HEK293 (cell line): ENCODE measurements around the gene COPB1.

ENCODE experiments used
- CTCF ChIA-PET: fragments of 350-600 bp; formaldehyde crosslinking; extraction: SDS; loops from one replicate; lab custom pipeline; 2021; ENCODE audit warnings: antibody characterized with exemption; lab: Yijun Ruan, JAX
- POLR2A ChIA-PET: fragments of 300-600 bp; formaldehyde crosslinking; extraction: SDS; loops from one replicate; lab custom pipeline; 2020; ENCODE audit warnings: antibody characterized with exemption, inconsistent platforms; lab: Yijun Ruan, JAX
- H3K27ac ChIP-seq: fragments of 200-500 bp; sonication (Bioruptor generic); 2 replicates; pipeline ENCODE4 v1.5.1; 2014; ENCODE audit warnings: low read depth, low read length, control low read depth, inconsistent platforms; ENCODE audit errors: extremely low read depth
- H3K36me3 ChIP-seq, 2 experiments: fragments of 200-500 bp in 1 of 2; sonication (Bioruptor generic) in 1 of 2; 1 replicate in 1 of 2; 2 replicates in 1 of 2; pipeline ENCODE4 v1.5.1; 2014 to 2017; ENCODE audit warnings: inconsistent platforms in 2 of 2, low read length in 2 of 2; ENCODE audit not compliant: control insufficient read depth in 2 of 2, insufficient read depth in 1 of 2
- H3K4me1 ChIP-seq: fragments of 200-500 bp; sonication (Bioruptor generic); 2 replicates; pipeline ENCODE4 v1.5.1; 2014; ENCODE audit warnings: mild to moderate bottlenecking, low read length, inconsistent platforms; ENCODE audit not compliant: control insufficient read depth, insufficient read depth
- H3K4me3 ChIP-seq: 2 replicates; pipeline ENCODE4 v1.5.1; 2011; ENCODE audit warnings: low read depth, mild to moderate bottlenecking, control low read depth, low read length, moderate library complexity
- H3K9me3 ChIP-seq: fragments of 200-500 bp; sonication (Bioruptor generic); 2 replicates; pipeline ENCODE4 v1.5.1; 2014; ENCODE audit warnings: low read depth, low read length, inconsistent platforms; ENCODE audit not compliant: control insufficient read depth, insufficient read depth
- BCL11A ChIP-seq: fragments of 450-650 bp; formaldehyde crosslinking; IDR thresholded peaks from 2 replicates; pipeline ENCODE4 v1.5.1; 2016; ENCODE audit warnings: low read depth, missing biosample characterization, missing genetic modification characterization
- BCL6B ChIP-seq: fragments of 450-650 bp; formaldehyde crosslinking; IDR thresholded peaks from 2 replicates; pipeline ENCODE4 v1.5.1; 2017; ENCODE audit warnings: missing biosample characterization, missing genetic modification characterization
- GFI1B ChIP-seq: fragments of 450-650 bp; formaldehyde crosslinking; IDR thresholded peaks from 2 replicates; pipeline ENCODE4 v1.5.1; 2016; ENCODE audit warnings: missing biosample characterization, missing genetic modification characterization
- HOXC10 ChIP-seq: sonication (generic); formaldehyde crosslinking; IDR thresholded peaks from 2 replicates; pipeline ENCODE4 v1.8.1; 2023; ENCODE audit warnings: mild to moderate bottlenecking, missing genetic modification reagents
- KLF10 ChIP-seq: fragments of 450-650 bp; IDR thresholded peaks from 2 replicates; pipeline ENCODE4 v1.5.1; 2018; ENCODE audit warnings: missing biosample characterization, mild to moderate bottlenecking, missing genetic modification characterization
- KLF16 ChIP-seq: fragments of 450-650 bp; formaldehyde crosslinking; IDR thresholded peaks from 2 replicates; pipeline ENCODE4 v1.5.1; 2017; ENCODE audit warnings: missing biosample characterization, missing genetic modification characterization
- SP3 ChIP-seq: fragments of 450-650 bp; formaldehyde crosslinking; IDR thresholded peaks from 2 replicates; pipeline ENCODE4 v1.5.1; 2016; ENCODE audit warnings: missing biosample characterization, missing genetic modification characterization
- YY2 ChIP-seq: fragments of 450-650 bp; formaldehyde crosslinking; IDR thresholded peaks from 2 replicates; pipeline ENCODE4 v1.5.1; 2016; ENCODE audit warnings: missing biosample characterization, missing genetic modification characterization
- ZBTB1 ChIP-seq: fragments of 450-650 bp; formaldehyde crosslinking; IDR thresholded peaks from 2 replicates; pipeline ENCODE4 v1.5.1; 2016; ENCODE audit warnings: missing biosample characterization, missing genetic modification characterization
- ZBTB6 ChIP-seq: fragments of 450-650 bp; formaldehyde crosslinking; IDR thresholded peaks from 2 replicates; pipeline ENCODE4 v1.5.1; 2017; ENCODE audit warnings: missing biosample characterization, missing genetic modification characterization
- ZFP69B ChIP-seq: fragments of 450-650 bp; formaldehyde crosslinking; IDR thresholded peaks from 2 replicates; pipeline ENCODE4 v1.5.1; 2016; ENCODE audit warnings: missing biosample characterization, missing genetic modification characterization
- ZNF114 ChIP-seq: fragments of 450-650 bp; formaldehyde crosslinking; IDR thresholded peaks from 2 replicates; pipeline ENCODE4 v1.5.0; 2017; ENCODE audit warnings: missing biosample characterization, missing genetic modification characterization
- ZNF132 ChIP-seq: fragments of 450-650 bp; formaldehyde crosslinking; IDR thresholded peaks from 2 replicates; pipeline ENCODE4 v1.5.1; 2017; ENCODE audit warnings: missing biosample characterization, missing genetic modification characterization, borderline replicate concordance
- ZNF174 ChIP-seq: fragments of 450-650 bp; formaldehyde crosslinking; IDR thresholded peaks from 2 replicates; pipeline ENCODE4 v1.5.0; 2017; ENCODE audit warnings: missing biosample characterization, mild to moderate bottlenecking, missing genetic modification characterization
- ZNF2 ChIP-seq: fragments of 450-650 bp; formaldehyde crosslinking; IDR thresholded peaks from 2 replicates; pipeline ENCODE4 v1.5.1; 2016; ENCODE audit warnings: missing biosample characterization, missing genetic modification characterization
- ZNF202 ChIP-seq: fragments of 450-650 bp; formaldehyde crosslinking; IDR thresholded peaks from 2 replicates; pipeline ENCODE4 v1.5.1; 2016; ENCODE audit warnings: missing biosample characterization, missing genetic modification characterization, borderline replicate concordance
- ZNF37A ChIP-seq: fragments of 450-650 bp; IDR thresholded peaks from 2 replicates; pipeline ENCODE4 v1.5.1; 2018; ENCODE audit warnings: missing biosample characterization, missing genetic modification characterization
- ZNF416 ChIP-seq: fragments of 450-650 bp; formaldehyde crosslinking; IDR thresholded peaks from 2 replicates; pipeline ENCODE4 v1.5.1; 2016; ENCODE audit warnings: missing biosample characterization, missing genetic modification characterization
- ZNF433 ChIP-seq: fragments of 450-650 bp; formaldehyde crosslinking; IDR thresholded peaks from 2 replicates; pipeline ENCODE4 v1.5.1; 2016; ENCODE audit warnings: missing biosample characterization, missing genetic modification characterization, low read depth
- ZNF510 ChIP-seq: fragments of 450-650 bp; formaldehyde crosslinking; IDR thresholded peaks from 2 replicates; pipeline ENCODE4 v1.5.1; 2018; ENCODE audit warnings: mild to moderate bottlenecking, missing genetic modification characterization, missing biosample characterization; ENCODE audit not compliant: insufficient replicate concordance
- ZNF514 ChIP-seq: fragments of 450-650 bp; formaldehyde crosslinking; IDR thresholded peaks from 2 replicates; pipeline ENCODE4 v1.5.1; 2016; ENCODE audit warnings: missing biosample characterization, missing genetic modification characterization
- ZNF548 ChIP-seq: fragments of 450-650 bp; formaldehyde crosslinking; IDR thresholded peaks from 2 replicates; pipeline ENCODE4 v1.5.1; 2016; ENCODE audit warnings: missing biosample characterization, missing genetic modification characterization
- ZNF561 ChIP-seq: fragments of 450-650 bp; IDR thresholded peaks from 2 replicates; pipeline ENCODE4 v1.5.1; 2018; ENCODE audit warnings: missing biosample characterization, missing genetic modification characterization, borderline replicate concordance
- ZNF677 ChIP-seq: fragments of 450-650 bp; IDR thresholded peaks from 2 replicates; pipeline ENCODE4 v1.5.0; 2018; ENCODE audit warnings: missing biosample characterization, mild to moderate bottlenecking, missing genetic modification characterization, moderate library complexity
- ZNF76 ChIP-seq: fragments of 450-650 bp; formaldehyde crosslinking; IDR thresholded peaks from 2 replicates; pipeline ENCODE4; 2016; ENCODE audit warnings: low read depth, missing biosample characterization, missing genetic modification characterization, borderline replicate concordance
- ZNF777 ChIP-seq: fragments of 450-650 bp; formaldehyde crosslinking; IDR thresholded peaks from 2 replicates; pipeline ENCODE4 v1.5.1; 2017; ENCODE audit warnings: missing biosample characterization, missing genetic modification characterization, borderline replicate concordance
- ZSCAN5A ChIP-seq: fragments of 450-650 bp; formaldehyde crosslinking; IDR thresholded peaks from 2 replicates; pipeline ENCODE4 v1.5.1; 2016; ENCODE audit warnings: missing biosample characterization, missing genetic modification characterization
- TF ChIP-seq, protein P1 (sequence below): fragments of 450-650 bp; formaldehyde crosslinking; IDR thresholded peaks from 2 replicates; pipeline ENCODE4 v1.5.1; 2016; ENCODE audit warnings: missing biosample characterization, missing genetic modification characterization
- TF ChIP-seq, protein P2 (sequence below): fragments of 450-650 bp; formaldehyde crosslinking; IDR thresholded peaks from 2 replicates; pipeline ENCODE4 v1.5.1; 2016; ENCODE audit warnings: missing biosample characterization, missing genetic modification characterization

Gene COPB1

DNA sequence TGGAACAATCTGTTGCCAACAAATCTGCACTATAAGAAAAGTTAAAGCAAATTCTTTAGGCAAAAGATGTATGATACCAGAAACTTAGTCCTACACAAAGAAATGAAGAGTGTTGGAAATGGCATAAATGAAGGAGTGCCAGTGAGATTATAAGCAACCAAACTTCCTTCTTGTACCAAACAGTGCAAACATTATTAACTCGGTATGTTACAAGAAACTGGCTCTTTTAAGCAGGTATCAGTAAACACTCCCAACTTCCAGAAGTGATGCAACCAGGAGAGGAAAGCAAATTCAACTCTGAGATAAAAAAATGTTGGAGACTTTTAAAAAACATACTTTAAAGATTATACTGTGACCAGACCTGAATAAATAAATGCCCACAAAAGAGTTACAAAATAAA lies 28.5 kb downstream of the COPB1 start (continued):
- TF ChIP-seq BCL6B = no peak
- TF ChIP-seq ZNF433 = no peak

DNA sequence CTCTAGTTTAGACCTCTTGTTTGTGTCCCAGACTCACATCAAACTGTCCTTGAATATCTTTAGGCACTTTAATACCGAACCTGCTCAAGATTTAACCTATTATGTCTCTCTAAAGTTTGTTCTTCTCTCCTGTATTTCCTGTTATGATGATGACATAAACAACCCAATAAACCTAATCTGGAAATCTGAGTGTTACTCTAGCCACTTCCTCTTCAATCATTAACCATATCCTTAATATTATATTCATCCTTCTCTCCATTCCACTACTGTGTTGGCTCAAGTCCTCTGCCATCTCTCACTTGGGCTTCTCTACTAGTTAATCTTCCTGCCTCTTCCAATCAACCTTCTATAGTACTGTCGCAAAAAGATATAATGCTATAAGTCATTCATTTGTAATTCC lies 36.0 kb downstream of the COPB1 start:
- TF ChIP-seq ZFP69B (tag by site-specific recombination) (no peak), ZNF132 (tag by site-specific recombination) (no peak), YY2 (tag by site-specific recombination) (no peak), ZBTB1 (tag by site-specific recombination) (no peak), ZNF202 (tag by site-specific recombination) (no peak), ZNF548 (no peak), ZNF514 (tag by site-specific recombination) (no peak), ZNF174 (tag by site-specific recombination) (no peak), ZNF416 (tag by site-specific recombination) (no peak), ZNF2 (no peak), ZSCAN5A (tag by site-specific recombination) (no peak), ZNF561 (tag by site-specific recombination) (no peak), HOXC10 (CRISPR knock-in tag) (no peak)
- Histone ChIP-seq H3K36me3 (peaks cover 47 to 96% of the 10 kb centered on the region in 2 experiments), H3K4me3 (no peak overlapping the region), H3K4me1 (no peaks in the 10 kb centered on the region), H3K9me3 (no peaks in the 10 kb centered on the region), H3K27ac (no peak overlapping the region)
- CTCF ChIA-PET = interaction anchor here (0.7 to 4.0 kb wide), 2 partner anchors 8 to 162 kb away, joined by 3 to 34 read pairs; no protein-coding TSS in a partner anchor
- POLR2A ChIA-PET = no interaction called here

DNA sequence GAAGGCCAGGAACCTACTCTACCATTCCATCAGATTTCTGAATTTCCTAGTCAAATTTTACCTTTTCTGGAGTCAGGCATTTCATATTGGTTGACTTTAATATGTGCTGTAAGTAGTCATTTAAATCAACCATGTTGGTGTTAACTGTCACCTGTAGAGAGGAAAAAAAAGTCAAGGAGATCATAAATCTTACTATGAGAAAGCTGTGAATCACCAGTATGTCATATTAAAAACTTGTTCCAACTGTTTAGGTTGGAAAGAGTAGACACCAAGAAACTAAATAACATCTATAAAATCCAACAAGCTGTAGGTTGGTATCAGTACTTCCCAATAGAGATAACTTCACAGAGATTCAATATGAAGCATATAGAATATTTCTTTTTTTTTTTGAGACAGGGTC lies 39.5 kb downstream of the COPB1 start:
- H3K27ac ChIP-seq = no peak overlapping the region
- ChIA-PET CTCF (interaction anchor here (1.3 kb wide), 1 partner anchor 159 kb away, joined by 6 read pairs; no protein-coding TSS in a partner anchor), POLR2A (no interaction called here)

More for the DNA sequence above, 39.5 kb downstream of the COPB1 start:
- Histone ChIP-seq H3K9me3 (no peaks in the 10 kb centered on the region), H3K4me1 (no peaks in the 10 kb centered on the region), H3K4me3 (no peak overlapping the region), H3K36me3 (peaks cover 51 to 90% of the 10 kb centered on the region in 2 experiments)
- TF ChIP-seq ZNF114 (tag by site-specific recombination) = no peak
- TF ChIP-seq KLF16 (tag by site-specific recombination) = no peak
- TF ChIP-seq, protein P1, sequence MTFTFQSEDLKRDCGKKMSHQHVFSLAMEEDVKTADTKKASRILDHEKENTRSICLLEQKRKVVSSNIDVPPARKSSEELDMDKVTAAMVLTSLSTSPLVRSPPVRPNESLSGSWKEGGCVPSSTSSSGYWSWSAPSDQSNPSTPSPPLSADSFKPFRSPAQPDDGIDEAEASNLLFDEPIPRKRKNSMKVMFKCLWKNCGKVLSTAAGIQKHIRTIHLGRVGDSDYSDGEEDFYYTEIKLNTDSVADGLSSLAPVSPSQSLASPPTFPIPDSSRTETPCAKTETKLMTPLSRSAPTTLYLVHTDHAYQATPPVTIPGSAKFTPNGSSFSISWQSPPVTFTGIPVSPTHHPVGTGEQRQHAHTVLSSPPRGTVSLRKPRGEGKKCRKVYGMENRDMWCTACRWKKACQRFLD (tag by site-specific recombination) = no peak
- TF ChIP-seq ZNF677 (tag by site-specific recombination) = no peak
- TF ChIP-seq ZNF37A (tag by site-specific recombination) = no peak
- no peak for TF ChIP-seq ZNF76 (tag by site-specific recombination)
- TF ChIP-seq GFI1B (tag by site-specific recombination) = no peak
- TF ChIP-seq, protein P2, sequence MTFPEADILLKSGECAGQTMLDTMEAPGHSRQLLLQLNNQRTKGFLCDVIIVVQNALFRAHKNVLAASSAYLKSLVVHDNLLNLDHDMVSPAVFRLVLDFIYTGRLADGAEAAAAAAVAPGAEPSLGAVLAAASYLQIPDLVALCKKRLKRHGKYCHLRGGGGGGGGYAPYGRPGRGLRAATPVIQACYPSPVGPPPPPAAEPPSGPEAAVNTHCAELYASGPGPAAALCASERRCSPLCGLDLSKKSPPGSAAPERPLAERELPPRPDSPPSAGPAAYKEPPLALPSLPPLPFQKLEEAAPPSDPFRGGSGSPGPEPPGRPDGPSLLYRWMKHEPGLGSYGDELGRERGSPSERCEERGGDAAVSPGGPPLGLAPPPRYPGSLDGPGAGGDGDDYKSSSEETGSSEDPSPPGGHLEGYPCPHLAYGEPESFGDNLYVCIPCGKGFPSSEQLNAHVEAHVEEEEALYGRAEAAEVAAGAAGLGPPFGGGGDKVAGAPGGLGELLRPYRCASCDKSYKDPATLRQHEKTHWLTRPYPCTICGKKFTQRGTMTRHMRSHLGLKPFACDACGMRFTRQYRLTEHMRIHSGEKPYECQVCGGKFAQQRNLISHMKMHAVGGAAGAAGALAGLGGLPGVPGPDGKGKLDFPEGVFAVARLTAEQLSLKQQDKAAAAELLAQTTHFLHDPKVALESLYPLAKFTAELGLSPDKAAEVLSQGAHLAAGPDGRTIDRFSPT (tag by site-specific recombination) = no peak
- no peak for TF ChIP-seq ZNF561 (tag by site-specific recombination)
- TF ChIP-seq ZNF510 = no peak
- TF ChIP-seq ZNF777 (tag by site-specific recombination) = no peak
- TF ChIP-seq ZBTB6 (tag by site-specific recombination) = no peak
- TF ChIP-seq KLF10 (tag by site-specific recombination) = no peak
- no peak for TF ChIP-seq SP3 (tag by site-specific recombination)
- TF ChIP-seq BCL11A (tag by site-specific recombination) = no peak
